ENCODE results near the gene TMCC2.
A peak's percentile ranks its signal among the peaks of the same experiment; 100 is the strongest.
"Not testable (repeated sequence)": the region's sequence is repeated elsewhere in the genome, so short reads cannot be mapped to it uniquely, and the experiment has no call there.

TMCC2 gene

DNA sequence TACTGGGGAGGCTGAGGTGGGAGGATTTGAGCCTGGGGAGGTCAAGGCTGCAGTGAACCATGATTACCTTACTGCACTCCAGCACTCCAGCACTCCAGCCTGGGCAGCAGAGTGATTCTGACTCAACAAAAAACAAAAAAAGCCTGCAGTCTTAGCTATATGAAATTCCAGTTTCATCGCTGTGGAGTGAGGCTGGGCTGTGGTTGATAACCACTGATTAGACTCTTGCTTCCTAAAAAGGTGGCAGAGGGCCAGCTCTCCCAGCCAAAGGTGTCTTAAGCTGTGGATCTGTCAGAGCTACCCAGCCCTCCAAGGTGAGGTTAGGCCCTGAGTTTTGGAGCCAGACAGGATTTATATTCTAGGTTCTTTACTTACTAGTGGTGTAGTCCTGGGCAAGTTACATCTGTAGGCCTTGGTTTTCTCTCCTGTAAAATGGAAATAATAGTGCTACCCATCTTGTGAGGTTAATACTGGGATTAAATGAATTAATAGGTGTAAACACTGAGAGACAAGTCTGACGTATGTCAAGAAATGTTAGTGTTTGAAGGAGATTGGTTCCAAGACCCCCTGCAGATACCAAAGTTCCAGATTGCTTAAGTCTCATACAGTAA, 35.9 kb downstream of the TMCC2 start:
- DNase-seq = no peak

DNA sequence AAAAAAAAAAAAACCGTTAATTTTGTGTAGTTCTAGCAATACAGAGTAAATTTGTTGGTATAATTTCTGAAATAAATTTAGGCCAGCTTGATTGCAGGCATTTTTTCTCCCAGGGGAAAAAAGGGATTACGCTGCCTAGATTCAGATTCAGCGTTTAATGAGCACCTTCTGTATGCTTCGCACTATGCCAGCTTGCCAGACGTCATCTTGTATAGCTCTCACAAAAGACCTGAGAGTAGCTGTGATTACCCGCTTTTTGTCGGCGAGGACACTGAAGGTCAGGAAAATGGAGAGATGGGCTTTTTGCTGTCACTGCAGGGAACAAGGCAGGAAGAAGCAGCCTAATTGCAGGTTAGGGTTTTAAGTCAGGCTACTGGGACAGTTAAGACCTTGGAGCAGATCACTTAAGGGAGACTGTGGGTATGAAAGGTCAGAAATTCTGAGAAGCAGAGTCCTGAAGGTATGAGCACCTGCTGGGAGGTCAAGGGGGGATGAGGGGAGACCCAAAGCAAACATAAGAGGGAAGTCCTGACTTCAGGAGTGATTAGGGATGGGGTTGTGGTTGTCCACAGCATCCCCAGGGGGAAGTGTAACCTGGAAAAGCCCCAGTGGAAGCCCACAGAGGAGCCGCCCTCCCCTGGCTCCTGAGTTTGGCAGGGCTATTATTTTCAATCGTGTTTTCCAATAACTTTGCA, 39.0 kb downstream of the TMCC2 start:
- DNase-seq = no peak

DNA sequence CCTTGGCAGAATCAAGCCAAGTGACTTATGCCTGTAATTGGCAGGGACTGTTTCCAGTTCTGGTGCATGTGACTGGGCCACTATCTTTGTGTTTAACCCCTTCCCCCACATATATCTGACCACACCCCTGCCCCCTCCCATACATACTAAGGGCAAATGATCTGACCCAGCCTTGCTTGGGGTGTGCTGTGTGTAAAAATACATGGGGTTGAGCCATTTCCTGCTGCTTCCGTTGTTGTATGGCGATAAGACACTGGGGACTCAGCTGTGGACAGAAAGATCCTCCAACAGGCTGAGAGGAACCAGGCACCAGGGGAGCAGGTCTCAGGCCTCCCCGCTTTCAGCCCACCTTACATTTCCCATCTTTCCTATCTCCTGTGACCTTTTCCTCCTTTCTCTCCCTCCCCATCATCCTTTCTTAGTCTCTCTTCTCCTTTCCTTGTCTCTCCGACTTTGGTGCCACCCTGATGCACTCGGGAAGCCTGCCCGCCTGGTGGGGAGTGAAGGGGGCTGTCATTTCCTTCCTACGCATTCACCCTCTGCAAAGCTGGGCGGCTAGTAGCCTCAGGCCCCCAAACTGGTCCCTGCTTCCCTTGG, 39.7 kb downstream of the TMCC2 start:
- DNase-seq = no peak

DNA sequence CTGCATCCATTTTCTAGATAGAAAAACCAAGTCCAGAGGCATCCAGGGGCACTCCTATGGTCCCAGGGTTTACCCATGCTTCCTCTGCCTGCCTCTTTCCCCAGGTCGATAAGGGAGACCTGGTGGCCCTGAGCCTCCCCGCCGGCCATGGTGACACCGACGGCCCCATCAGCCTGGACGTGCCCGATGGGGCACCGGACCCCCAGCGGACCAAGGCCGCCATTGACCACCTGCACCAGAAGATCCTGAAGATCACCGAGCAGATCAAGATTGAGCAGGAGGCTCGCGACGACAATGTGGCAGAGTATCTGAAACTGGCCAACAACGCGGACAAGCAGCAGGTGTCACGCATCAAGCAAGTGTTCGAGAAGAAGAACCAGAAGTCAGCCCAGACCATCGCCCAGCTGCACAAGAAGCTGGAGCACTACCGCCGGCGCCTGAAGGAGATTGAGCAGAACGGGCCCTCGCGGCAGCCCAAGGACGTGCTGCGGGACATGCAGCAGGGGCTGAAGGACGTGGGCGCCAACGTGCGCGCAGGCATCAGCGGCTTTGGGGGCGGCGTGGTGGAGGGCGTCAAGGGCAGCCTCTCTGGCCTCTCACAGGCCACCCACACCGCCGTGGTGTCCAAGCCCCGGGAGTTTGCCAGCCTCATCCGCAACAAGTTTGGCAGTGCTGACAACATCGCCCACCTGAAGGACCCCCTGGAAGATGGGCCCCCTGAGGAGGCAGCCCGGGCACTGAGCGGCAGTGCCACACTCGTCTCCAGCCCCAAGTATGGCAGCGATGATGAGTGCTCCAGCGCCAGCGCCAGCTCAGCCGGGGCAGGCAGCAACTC, 41.3 kb downstream of the TMCC2 start:
- DNase-seq = no peak

DNA sequence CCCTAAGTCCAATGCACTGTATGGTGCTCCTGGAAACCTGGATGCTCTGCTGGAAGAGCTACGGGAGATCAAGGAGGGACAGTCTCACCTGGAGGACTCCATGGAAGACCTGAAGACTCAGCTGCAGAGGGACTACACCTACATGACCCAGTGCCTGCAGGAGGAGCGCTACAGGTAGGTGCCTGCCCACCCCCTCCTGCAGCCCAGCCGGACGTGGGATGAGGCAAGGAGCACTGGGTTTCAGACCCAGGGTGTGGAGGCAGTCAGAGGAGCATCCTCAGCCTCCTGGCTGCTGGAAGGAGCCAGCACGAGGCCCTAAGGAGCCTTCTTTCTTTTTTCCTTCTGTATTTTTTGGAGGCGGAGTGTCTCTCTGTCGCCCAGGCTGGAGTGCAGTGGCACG, 42.0 kb downstream of the TMCC2 start:
- DNase-seq = no peak

DNA sequence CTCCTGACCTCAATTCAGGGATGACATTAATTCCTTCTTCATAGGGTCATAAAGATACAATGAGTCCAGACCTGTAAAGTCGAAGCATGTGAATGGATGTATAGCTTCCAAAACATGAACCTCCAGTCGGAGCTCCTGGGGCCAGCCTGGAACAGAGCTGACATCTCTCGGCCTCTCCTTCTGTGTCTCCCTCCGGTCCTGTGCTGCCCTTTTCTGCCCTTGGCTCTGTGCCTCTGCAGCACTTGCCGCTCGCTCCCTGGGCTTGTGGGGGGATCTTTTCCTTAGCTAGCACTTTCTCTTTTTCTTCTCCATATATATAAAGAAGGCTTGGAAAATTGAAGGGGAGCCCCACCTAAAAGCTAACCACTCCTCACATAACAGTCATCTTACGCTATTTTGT, 42.5 kb downstream of the TMCC2 start:
- DNase-seq = no peak

DNA sequence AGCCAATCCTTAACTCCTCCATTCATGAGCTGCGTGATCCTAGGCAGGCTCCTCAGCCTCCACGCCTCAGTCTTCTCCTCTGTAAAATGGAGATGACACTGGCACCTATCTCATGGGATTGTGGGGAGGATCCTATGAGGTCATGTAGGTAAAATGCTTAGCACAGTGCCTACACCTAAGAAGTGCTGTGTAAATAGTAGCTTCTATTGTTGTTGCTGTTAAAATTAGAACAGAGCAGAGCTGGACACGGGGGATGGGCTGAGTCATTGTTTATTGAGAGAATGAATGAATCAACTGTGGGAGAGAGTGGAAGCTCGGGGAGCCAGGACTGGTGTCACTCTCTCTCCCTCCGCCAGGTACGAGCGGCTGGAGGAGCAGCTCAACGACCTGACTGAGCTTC, 43.0 kb downstream of the TMCC2 start:
- no peak for DNase-seq

DNA sequence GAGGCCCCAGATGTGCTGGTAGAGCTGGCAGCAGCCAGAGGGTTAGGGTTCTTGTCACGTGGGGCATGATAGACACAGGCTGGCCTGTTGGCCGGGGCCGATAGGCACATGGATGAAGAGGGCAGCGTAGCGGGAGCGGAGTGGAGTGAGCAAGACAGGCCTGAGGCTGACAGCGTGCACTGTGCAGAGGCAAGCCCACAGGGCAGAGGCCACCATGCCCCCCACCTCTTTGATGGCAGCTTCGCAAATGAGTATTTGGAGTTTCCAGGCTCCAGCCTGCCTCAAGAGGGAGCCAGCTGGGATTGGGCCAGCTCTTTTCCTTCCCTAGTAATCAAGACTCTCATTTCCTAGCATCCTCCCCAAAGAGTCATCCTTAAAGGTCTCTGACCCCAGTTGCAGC, 43.5 kb downstream of the TMCC2 start:
- no peak for DNase-seq

DNA sequence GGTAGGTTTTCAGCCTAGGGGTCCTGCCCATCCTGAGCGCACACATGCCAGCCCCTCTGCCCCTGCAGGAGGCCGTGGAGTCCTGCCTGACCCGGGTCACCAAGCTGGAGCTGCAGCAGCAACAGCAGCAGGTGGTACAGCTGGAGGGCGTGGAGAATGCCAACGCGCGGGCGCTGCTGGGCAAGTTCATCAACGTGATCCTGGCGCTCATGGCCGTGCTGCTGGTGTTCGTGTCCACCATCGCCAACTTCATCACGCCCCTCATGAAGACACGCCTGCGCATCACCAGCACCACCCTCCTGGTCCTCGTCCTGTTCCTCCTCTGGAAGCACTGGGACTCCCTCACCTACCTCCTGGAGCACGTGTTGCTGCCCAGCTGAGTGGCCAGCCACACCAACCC, 44.0 kb downstream of the TMCC2 start:
- DNase-seq = no peak

DNA sequence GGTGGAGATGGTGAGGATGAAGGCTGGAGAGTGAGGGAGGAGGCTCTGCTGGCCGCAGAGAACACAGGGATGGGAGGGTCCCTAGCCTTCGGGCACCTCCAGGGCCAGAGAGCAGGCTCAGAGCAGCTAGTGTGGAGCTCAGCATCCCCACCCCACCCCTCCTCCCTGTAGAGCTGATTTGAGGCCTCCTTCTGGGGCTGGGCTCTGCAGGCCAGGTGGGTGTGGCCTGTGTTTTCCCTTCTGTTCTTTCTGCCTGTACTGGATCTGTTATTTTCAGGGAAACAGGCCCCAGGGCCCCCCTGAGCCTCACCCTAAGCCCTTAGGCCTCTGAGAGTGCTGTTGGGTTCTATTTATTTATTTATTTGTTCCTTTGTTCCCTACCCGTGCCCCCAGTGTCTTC, 44.8 kb downstream of the TMCC2 start:
- DNase-seq = no peak

DNA sequence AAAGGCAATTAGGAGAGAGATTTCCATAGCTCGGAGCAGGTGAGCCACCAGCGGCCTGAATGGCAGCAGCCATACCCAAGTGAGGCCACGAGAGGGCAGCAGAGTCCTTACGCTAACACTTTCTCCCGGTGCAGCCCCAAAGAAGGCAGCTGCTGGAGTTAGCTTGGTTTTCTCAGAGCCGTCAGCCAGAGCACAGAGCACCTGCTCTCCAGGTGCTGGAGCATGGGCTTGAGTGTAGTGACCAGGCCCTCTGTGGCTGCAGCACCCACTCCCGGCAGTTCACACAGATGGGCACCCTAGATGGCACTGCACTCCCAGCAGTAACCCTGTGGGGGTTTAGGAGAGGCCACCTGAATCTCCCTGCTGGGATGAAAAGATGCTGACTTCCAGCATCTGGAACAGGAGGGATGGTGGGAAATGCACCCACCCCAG, 45.8 kb downstream of the TMCC2 start:
- peak; percentile 96 for DNase-seq

DNA sequence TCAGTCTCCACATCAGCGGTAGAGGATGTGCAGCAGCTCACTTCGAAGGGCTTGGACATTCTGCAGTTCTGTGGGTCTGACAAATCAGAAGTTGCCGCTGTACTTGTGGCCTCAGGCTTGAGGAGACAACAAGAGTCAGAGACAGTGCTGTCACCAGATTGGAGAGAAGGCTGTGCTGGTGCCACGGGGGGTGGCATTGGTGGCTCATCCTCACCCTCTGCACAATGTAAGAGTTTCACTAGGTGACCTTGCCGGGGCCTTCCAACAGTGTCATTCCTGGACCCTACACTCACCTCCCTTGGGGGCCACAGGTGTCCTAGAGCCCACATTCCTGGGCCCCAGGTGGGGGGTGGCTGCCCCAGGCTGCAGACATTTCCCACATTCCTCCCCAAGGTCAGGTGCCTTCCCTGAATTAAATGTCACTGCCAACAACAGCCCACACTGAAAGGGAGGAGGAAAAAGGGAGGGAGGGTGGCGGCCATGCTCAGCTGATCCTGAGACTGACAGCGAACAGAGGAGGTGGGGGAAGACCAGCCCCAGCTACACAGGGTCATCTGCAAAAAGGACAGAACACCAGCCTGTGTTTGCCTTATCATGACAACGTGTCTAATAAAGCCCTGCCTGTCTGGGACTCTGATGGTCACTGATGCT, 46.4 kb downstream of the TMCC2 start:
- DNase-seq = no peak

DNA sequence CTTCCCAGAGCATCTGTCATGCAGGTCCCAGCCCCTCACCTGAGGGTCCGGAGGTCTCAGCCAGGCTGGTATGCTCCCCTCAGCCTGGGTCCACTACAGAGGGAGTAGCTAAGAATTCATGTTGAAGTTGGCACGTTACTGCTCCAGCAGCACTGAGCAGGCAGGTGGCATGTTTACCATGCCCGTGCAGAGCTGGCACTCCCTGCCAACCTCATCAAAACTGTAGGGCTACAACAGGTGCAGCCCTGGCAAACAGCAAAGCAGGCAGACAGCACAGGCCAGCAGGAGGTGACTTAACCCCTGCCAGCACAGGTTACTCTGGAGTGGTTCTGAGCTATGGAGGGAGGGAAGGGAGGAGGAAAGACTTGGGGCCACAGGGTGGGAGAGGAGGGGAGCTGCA, 47.4 kb downstream of the TMCC2 start:
- no peak for DNase-seq

DNA sequence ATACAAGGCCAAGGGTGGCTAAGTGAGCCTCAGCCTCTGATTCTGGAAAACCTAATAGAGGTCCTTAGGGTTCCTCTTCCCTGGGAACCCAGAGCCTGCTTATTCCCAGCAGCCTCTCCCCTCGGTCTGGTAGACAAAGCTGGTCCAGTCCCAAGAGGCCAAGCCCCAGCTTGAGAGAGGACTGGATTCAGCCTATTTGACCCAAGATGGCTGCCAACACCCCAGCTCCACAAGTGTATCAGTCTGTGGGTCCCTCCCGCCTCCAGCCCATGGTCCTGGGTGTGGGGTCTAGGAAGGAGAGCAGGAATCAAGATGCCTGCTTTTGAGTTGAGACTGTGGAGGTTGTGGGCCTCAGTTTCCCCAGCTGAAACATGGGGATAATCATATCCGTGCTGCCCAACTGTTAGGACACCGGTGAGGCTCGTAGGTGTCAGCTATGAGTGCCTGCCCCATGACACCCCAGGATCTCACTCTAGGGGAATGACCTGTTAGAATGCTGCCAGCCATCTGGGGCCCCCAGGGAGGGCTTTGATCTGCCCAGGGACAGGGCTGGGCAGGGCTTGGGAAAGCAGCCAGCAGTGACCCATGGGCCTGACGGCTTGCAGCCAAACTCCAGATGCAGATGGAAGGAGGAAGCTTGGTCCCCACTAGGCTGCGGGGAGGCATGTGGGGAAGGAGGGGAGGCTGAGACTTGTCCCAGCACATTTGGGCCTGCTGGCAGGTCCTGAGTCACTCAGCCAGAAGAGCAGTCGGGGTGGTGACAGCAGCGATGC, 48.4 kb downstream of the TMCC2 start:
- no peak for DNase-seq

DNA sequence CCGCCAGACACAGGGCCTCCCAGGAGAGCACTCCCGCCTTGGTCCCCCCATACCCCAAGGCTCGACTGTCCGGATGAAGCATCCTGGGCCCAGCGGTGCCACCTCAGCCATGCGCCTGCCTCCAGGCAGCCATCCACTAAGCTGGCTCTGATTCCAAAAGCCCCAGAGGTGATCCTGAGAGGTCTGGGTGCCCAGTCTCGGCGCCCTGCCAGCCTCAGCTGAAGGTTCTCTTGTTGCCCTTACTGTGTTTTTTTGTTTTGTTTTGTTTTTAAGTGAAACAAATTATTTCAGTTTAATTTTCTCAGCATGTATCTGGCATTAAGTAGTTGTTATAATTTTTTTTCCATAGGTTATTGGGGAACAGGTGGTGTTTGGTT, 48.9 kb downstream of the TMCC2 start:
- DNase-seq = no peak

DNA sequence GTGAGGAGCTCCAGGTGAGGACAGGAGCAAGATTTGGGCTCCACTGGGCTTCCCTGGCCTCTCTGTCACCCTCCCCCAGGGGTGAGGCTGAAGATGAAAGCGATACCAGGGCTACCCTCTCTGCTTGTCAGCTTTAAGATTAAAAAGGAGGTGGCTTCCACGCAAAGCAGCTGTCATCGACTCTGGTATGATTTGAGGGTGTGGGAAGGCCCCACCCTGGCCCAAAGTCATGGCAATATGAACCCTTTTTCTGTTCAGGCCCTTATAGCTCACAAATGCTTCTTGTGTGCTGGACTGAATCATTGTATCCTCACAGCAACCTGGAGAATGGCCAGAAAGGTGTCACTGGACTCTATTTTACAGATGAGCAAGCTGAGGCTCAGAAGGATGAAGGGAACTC, 52.2 kb downstream of the TMCC2 start:
- no peak for DNase-seq

DNA sequence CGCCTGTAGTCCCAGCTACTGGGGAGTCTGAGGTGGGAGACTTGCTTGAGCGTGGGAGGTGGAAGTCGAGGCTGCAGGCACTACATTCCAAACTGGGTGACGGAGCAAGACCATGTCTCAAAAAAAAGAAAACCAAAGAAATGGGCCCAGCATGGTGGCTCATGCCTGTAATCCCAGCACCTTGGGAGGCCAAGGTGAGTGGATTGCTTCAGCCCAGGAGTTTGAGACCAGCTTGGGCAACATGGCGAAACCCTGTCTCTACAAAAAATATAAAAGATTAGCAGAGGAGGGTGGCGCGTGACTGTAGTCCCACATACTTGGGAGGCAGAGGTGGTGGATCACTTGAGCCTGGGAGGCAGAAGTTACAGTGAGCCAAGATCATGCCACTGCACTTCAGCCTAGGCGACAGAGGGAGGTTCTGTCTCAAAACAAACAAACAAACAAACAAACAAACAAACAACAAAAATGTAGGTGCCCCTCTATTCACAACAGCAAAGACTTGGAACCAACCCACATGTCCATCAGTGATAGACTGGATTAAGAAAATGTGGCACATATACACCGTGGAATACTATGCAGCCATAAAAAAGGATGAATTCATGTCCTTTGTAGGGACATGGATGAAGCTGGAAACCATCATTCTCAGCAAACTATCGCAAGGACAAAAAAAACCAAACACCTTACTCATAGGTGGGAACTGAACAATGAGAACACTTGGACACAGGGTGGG, 53.1 kb downstream of the TMCC2 start:
- not testable (repeated sequence) for DNase-seq

DNA sequence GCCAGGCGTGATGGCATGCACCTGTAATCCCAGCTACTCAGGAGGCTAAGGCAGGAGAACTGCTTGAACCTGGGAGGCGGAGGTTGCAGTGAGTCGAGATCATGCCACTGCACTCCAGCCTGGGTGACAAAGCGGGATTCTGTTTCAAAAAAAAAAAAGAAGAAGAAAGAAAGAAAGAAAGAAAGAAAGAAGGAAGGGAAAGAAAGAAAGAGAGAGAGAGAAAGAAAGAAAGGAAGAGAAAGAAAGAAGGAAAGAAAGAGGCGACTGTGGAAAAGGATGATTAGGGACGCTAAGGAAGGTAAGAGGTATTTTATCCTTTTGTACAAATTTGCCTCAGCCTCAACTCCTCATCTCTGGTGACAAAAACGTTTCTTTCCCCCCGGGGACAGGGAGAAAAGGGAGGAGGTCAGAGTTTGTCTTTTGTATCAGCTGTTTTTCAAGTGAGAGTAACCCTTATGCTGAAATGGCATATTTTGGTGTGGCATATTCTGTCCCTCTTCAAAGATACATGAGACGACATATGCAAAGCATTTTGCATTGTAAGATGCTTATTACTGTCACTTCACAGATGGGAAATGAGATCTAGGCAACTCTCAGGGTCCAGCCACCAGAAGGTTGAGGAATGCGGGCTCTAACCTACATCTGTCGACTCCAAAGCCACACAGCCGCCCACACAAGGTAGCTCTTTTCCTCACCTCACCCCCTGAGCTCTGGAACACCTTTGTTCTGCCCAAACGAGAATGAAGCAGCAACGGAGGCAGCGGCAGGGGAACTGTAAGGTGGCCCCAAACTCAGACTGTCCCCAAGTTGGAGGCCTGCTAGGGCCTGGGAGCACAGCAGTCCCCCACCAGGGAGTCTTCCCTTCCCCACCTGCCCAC, 55.8 kb downstream of the TMCC2 start:
- DNase-seq = no peak

DNA sequence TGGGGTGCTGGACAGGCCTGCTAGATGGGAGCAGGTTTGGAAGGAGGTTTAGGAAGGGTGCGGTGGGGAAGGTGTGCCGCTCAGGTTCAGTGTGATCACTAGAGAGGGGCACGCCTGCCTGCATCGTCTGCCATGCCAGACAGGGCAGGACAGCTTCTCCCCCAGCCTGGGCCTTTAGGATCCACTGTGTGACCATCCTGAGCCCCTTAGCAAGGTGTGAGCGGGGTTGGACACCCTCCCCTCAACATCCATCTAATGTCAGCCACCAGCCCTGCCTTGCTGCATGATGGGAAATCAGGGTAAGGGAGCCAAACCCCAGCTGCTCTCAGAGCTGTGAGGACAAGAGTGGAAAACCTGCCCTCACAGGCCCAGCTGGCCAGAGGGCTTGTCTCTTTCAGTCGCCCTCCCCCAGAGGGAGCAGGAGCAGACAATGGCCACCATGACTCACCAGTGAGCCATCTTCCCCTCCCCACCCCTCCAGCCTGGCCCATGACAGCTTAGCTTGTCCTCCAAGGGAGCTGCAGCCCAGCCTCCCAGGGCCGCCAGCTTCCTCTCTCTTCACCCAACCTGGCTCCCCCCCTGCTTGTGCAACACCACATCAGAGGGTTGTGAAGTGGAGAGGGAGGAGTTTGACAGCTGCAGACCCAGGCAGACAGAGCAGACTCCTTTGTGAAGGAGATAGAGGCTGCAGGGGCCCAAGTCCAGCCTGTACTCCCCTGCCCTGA, 56.8 kb downstream of the TMCC2 start:
- peak; percentile 85 for DNase-seq

Measured in eye (tissue), 1 donor.